Islet precursor cell (in vitro differentiated cells): Measurements from ENCODE around the gene CGB1.
"Not testable (repeated sequence)": the region's sequence is repeated elsewhere in the genome, so short reads cannot be mapped to it uniquely, and the experiment has no call there.

Experiments
- DNase-seq: peaks from one replicate; pipeline ENCODE4 v3.0.0-alpha.2; 2018

Gene CGB1

DNA sequence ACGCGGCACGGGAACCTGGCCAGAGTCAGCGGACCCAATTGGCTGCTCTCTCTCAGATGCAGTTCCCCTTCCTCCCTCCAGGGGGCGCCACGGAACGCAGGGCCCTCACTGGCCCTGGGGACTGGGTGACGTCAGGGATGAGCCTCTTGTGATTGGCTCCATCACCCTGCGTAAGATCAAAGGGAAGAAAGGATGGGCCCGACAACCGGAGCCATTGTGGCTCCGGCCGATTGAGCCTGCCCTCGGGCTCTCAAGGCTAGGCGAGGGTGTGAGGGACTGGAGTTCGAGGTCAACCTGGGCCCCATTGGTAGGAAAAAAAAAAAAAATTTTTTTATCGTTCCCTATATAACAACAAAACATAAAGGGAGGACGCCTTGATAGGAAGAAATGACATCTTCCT is at the start of gene CGB1:
Gene CGB1, minus strand, starts transcription at position 81 of the 400 bp plus-strand sequence. CDS start 184 bp downstream, outside the sequence.
- not testable (repeated sequence) for DNase-seq

- no peak for DNase-seq
These were observed 49.6 kb upstream of the CGB1 start for GRCh38 chr19:49086296-49086695.

GRCh38 chr19:49085868-49086232 is 49.2 kb upstream of the CGB1 start:
- DNase-seq, result no peak

DNA sequence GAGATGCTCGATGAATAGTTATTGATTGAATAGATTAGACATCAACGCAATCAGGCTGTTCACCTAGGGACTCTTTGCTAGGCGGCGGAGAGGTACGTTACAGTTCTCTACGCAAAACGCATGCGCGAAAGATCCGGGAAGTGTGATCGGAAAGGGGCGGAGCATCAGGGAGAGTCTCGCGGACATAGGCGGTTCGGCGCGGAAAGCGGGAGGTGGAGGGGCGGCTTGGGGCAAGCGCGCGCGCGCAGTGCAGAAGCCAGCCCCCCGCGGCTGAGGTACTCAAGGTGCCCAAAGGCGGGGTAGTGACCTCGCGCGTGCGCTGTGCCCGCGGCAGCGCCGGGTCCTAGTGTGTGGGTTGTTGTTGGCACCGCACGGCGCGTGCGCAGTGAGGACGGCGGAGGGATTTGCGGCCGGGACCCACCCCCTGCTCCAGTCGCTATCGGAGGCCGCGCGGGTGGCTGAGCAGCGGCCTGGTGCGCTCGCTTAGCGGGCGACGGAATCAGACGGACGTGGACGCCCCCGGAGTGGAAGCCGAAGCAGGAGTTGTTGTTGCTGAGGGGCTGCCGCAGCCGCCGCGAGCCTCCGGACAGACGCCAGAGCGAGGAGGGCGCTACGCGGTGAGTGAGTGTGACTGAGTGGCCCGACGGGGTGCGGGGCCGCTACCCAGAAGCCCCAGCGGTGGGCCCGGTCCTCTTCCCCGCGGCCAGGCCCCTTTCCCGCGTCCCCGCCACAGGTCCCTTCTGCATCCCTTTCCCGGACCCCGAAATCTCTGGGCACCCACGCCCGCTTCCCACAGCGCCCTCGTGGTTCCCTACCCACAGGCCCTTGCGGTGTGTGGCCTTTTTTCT is 48.5 kb upstream of the CGB1 start, which contains the start of gene SNRNP70:
Gene SNRNP70, plus strand, starts transcription at position 432 of the 848 bp plus-strand sequence. CDS start 964 bp downstream, outside the sequence.
- DNase-seq, result peak; percentile 100

GRCh38 chr19:49084206-49085019 is 47.7 kb upstream of the CGB1 start:
- DNase-seq, result no peak

GRCh38 chr19:49081273-49081672 is 44.6 kb upstream of the CGB1 start:
- DNase-seq, result no peak

GRCh38 chr19:49080392-49080791 is 43.7 kb upstream of the CGB1 start:
- no peak for DNase-seq

DNA sequence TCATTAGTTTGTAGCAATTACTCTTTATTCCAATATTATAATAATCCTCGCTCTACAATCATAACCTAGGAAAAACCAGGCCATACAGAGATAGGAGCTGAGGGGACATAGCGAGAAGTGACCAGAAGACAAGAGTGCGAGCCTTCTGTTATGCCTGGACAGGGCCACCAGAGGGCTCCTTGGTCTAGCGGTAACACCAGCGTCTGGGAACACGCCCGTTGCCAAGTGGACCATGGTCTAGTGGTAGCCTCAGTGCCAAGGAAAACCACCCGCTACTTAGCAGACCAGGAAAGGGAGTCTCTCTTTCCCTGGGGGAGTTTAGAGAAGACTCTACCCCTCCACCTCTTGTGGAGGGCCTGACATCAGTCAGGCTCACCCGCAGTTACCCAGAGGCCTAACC is 38.2 kb upstream of the CGB1 start:
- DNase-seq, result peak; percentile 69

GRCh38 chr19:49073514-49074378 is 37.1 kb upstream of the CGB1 start:
- peak; percentile 77 for DNase-seq

DNA sequence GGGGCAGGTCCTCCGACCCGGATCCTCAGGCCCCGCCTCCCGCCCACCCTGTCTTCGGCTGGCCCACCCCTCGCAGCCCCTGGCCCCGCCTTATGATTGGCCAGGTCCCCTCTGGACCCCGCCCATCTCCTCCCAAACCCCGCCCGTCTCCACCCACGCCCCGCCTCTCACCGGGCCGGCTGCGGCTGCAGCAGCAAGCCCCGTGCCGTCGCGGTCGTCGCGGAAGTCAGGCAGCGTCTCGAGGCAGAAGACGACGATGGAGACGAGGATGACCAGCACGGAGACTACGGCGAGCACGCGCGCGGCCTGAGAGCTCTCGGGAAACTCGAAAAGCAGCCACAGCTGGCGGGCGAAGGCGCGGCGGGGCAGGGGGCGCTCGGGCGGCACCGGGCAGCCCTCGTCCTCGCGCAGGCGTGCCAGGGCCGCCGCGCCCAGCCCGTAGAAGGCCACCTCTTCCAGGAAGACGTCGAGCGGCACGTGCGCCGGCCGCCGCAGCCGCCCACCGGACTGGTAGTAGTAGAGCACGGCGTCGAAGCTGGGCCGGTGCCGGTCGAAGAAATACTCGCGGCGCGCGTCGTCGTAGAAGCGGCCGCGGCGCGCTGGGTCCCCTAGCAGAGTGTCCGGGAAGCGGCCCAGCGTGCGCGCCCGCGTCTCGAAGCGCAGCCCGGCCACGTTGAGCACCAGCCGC is 35.3 kb upstream of the CGB1 start:
- DNase-seq, result peak; percentile 79

DNA sequence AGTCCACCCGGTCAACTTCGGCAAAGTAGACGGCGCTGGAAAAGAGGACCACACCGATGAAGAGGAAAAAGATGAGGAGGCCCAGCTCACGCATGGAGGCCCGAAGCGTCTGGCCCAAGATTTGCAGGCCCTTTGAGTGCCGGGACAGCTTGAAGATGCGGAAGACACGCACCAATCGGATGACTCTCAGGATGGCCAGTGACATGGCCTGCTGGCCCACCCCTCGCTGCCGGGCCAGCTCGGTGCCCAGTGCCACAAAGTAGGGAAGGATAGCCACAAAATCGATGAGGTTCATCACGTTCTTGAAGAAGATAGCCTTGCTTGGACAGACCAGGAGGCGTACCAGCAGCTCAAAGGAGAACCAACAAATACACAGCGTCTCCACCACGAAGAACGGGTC is 33.7 kb upstream of the CGB1 start:
- no peak for DNase-seq

DNA sequence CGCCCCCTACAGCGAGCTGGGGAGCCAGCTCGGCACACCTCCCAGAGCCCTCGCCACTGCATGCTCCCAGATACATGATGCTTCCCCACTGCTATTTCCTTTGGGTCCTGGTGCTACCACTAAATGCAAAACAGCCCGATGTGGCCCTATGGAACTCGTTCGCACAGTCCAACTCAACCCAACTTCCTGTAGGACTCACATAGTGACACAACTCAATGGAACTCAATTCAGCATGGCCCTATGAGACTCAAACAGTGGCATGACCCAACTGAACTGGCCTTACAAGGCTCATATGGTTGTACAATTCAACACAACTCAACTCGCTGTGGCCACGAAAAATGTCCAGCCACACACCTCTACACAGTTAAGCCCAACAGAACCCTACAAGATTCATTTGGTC is 32.3 kb upstream of the CGB1 start:
- DNase-seq, result no peak

- no peak for DNase-seq
These were observed 30.9 kb upstream of the CGB1 start for GRCh38 chr19:49067554-49067953.

- no peak for DNase-seq
These were observed 29.3 kb upstream of the CGB1 start for GRCh38 chr19:49065905-49066512.

DNA sequence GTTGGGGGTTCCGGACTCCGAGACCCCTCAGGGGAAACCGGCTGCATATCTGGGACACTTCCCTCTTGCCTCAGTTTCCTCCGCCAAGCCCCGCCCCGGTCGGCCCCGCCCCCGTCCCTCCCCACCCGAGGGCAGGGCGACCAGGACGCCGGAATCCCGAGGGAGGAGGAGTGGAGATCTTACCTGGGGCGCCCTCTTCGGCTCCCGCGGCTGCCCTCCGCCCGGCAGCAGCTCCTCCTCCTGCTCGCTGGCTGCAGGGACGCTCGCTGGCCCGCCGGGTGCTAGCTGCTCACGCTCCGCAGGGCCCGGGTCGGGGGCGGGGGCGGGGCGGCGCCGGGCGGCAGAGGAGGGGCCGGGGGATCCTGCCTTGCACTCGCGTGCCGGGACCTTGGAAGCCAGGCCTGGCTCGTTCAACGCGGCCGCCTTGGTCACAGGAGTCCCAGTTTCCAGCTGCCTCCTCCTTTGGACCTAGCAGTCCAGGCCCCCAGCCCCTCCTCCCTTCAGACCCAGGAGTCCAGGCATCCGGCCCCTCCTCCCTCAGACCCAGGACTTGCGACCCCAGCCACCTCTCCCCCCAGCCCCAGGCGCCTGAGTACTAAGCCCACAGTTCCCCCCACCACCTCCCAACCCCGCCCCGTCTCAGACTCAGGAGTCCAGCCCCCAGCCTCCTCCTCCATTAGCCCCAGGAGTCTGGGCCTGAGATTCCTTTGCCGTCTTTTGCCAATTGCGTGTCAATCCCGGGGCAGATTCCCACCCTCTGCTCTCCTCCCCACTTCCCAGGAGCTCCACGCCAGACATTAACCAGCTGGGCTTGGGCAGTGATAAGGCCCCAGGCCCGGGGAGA is 28.3 kb upstream of the CGB1 start, which contains the start of gene NTF4:
Gene NTF4, minus strand, starts transcription at position 51 of the 844 bp plus-strand sequence. CDS start 2,821 bp downstream, outside the sequence.
- DNase-seq, result peak; percentile 95

GRCh38 chr19:49064029-49064629 is 27.4 kb upstream of the CGB1 start:
- peak; percentile 84 for DNase-seq

- DNase-seq, result no peak
These were observed 24.8 kb upstream of the CGB1 start for GRCh38 chr19:49061445-49061844.

- no peak for DNase-seq
These were observed 24.3 kb upstream of the CGB1 start for GRCh38 chr19:49061000-49061399.

DNA sequence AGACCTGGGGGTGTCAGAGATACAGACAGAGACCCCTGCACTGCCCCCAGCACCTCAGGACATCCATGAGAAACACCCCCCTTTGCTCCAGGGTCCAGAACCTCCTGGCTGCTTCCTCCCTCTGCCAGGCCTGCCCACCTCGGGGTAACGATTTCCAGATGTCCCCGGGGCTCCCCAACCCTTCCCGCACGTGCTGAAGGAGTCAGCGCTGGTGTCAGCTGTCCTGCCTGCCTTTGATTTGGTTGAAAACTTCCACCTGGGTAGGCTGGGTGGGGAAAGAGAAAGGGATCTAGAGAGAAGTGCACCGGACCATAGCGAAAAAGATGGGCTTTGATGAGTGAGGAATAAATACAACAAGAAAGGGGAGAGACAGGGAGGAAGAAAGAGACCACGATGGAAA is 22.4 kb upstream of the CGB1 start:
- DNase-seq, result no peak

DNA sequence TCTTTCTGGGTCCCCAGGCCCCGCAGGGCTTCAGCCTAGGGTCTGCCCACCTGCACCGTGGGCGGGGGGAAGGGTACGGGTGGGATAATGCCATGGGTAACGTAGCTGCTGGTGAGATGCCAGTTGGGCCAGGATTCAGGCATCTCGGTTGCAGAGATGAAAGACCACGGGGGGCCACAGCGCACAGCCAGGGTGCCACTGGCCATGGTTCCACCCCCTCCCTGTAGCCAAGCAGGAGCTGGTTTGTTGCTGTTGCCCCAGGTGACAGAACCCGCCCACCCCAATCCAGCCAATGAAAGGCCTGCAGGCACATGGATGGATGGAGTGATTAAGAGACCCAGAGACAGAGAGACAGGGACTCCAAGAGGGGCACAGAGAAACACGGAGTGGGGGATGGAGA is 21.9 kb upstream of the CGB1 start:
- peak; percentile 63 for DNase-seq
